ENCODE results near the gene MYH3. TPM values are rescaled to one million over a fixed set of nuclear protein-coding genes. Genes with fewer than 3 reads are reported as not detected.

MYH3 gene
- total RNA-seq, 2 experiments from 2014 or later, result 3.2 to 3.4 TPM

DNA sequence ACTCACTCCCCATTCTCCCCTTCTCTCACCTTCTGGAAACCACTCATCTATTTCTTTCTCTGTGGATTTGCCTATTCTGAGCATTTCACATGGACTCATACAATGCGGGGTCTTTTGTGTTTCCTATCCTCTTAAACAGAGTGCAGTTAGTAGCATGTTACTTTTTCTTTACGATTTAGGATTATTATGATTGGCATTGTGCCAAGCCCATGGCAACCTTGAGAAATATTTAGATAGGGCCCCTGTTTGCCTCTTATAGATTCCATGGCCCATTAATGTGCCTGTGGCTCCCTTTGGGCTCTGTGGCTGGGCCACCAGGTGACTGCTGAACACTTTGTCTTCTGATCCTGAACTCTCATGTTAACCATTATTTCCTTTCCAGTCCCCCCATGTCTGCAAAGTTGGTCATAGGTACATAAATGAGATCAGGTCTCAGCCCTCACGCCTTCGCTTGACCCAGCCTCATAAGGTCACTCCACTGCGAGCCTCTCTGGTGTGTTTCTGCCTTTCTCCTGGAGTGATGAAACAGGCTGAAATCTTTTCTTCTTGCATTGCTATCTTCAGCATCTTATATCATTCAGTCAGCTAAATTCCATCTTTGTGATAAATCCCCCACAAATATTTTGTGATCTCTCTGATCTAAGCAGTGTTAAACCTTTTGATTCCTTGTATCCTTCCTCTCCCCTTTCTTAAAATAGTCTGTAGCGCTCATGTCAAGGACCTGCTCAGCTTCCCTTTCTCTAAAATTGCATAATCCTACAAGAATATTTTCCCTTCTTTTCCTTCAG, 44.0 kb downstream of the MYH3 start:
- H3K27me3 Mint-ChIP-seq, result peaks cover 8% of the 10 kb centered on the region
- H3K4me1 Mint-ChIP-seq, result peaks cover 5% of the 10 kb centered on the region
- no peaks in the 10 kb centered on the region for H3K36me3 Mint-ChIP-seq
- no peak overlapping the region for H3K27ac Mint-ChIP-seq
- no peaks in the 10 kb centered on the region for H3K9me3 Mint-ChIP-seq
- no peak overlapping the region for H3K4me3 Mint-ChIP-seq
- no peak for DNase-seq

DNA sequence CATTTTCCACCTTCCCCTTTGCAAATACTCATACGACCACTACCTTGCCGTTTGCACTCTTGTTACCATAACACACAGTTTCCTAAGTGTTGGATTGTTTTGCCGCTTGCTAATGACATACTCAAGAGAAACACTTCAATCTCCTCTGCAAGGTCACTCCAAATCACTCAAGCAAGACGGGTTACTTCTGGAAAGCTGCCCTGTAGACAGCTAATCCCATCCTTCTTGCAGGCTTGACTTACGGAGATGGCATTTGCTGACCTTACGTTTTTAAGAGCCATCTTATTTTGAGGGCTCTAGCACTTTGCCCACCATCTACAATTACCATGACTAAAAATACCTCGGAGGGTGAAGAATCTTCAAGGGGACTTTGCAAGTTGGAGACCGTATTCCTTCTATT, 46.2 kb downstream of the MYH3 start:
- Mint-ChIP-seq H3K4me3 (no peak overlapping the region), H3K9me3 (no peaks in the 10 kb centered on the region), H3K4me1 (no peaks in the 10 kb centered on the region), H3K36me3 (no peaks in the 10 kb centered on the region), H3K27me3 (peaks cover 5% of the 10 kb centered on the region), H3K27ac (no peak overlapping the region)
- DNase-seq, result no peak

- H3K9me3 Mint-ChIP-seq, result no peaks in the 10 kb centered on the region
- H3K27me3 Mint-ChIP-seq, result peaks cover 11% of the 10 kb centered on the region
- H3K36me3 Mint-ChIP-seq, result no peaks in the 10 kb centered on the region
- H3K27ac Mint-ChIP-seq, result no peak overlapping the region
- H3K4me3 Mint-ChIP-seq, result no peak overlapping the region
- H3K4me1 Mint-ChIP-seq, result no peaks in the 10 kb centered on the region
- DNase-seq, result no peak
These were observed 48.9 kb downstream of the MYH3 start for GRCh38 chr17:10608244-10608643.

DNA sequence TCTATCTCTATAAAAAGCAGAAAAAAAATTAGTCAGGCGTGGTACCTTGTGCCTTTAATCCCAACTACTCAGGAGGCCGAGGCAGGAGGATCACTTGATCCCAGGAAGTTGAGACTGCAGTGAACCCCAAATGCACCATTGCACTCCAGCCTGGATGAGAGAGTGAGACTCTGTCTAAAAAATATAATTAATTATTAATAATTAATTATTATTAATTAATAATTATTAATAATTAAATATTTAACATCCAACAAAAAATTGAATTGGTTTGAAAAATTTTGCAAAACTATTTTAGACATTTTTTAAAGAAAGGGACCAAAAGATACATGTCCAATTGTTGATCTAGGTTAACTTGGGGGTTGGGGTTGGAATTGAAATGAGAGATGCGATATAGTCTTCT, 51.0 kb downstream of the MYH3 start:
- no peaks in the 10 kb centered on the region for H3K4me1 Mint-ChIP-seq
- no peaks in the 10 kb centered on the region for H3K36me3 Mint-ChIP-seq
- H3K4me3 Mint-ChIP-seq, result no peak overlapping the region
- no peak overlapping the region for H3K27ac Mint-ChIP-seq
- H3K27me3 Mint-ChIP-seq, result peaks cover 15% of the 10 kb centered on the region
- DNase-seq, result no peak
- H3K9me3 Mint-ChIP-seq, result no peaks in the 10 kb centered on the region

DNA sequence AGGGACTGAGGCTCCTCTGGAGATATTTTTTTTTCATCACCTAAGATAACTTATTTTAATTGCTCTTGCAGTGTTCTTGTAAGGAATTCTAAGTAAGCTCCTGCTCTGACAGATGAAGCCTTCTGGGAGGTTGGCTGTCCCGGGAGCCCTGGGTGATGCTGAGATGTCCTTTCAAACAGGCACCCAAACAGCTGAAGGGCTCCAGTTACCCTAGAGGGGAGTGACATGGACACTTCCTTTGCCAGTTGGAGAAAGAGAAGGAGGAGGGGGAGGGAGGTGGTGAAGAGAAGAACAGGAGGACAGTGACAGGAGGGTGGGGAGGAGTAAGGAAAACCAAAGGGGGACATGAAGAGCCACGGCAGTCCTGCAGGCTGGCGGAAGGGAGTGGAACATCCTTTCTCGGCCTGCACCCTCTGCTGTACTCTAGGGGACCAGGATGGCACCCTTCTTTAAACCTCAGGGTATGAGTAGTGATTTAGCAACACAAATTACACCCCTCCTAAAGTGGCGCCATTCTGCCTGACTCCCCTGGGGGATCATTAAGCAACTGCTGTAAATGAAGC, 51.8 kb downstream of the MYH3 start:
- H3K9me3 Mint-ChIP-seq, result no peaks in the 10 kb centered on the region
- H3K4me1 Mint-ChIP-seq, result no peaks in the 10 kb centered on the region
- no peak for DNase-seq
- no peaks in the 10 kb centered on the region for H3K36me3 Mint-ChIP-seq
- H3K4me3 Mint-ChIP-seq, result no peak overlapping the region
- no peak overlapping the region for H3K27ac Mint-ChIP-seq
- peaks cover 15% of the 10 kb centered on the region for H3K27me3 Mint-ChIP-seq

GRCh38 chr17:10604521-10604920, 52.6 kb downstream of the MYH3 start:
- Mint-ChIP-seq H3K4me3 (no peak overlapping the region), H3K27me3 (peaks cover 10% of the 10 kb centered on the region), H3K36me3 (no peaks in the 10 kb centered on the region), H3K27ac (no peak overlapping the region), H3K9me3 (no peaks in the 10 kb centered on the region), H3K4me1 (no peaks in the 10 kb centered on the region)
- no peak for DNase-seq

GRCh38 chr17:10603931-10604330, 53.2 kb downstream of the MYH3 start:
- no peak overlapping the region for H3K4me3 Mint-ChIP-seq
- H3K36me3 Mint-ChIP-seq, result no peaks in the 10 kb centered on the region
- no peaks in the 10 kb centered on the region for H3K9me3 Mint-ChIP-seq
- peaks cover 10% of the 10 kb centered on the region for H3K27me3 Mint-ChIP-seq
- H3K27ac Mint-ChIP-seq, result no peak overlapping the region
- DNase-seq, result no peak
- H3K4me1 Mint-ChIP-seq, result no peaks in the 10 kb centered on the region

GRCh38 chr17:10600571-10600970, 56.5 kb downstream of the MYH3 start:
- H3K9me3 Mint-ChIP-seq, result no peaks in the 10 kb centered on the region
- H3K4me1 Mint-ChIP-seq, result no peaks in the 10 kb centered on the region
- no peaks in the 10 kb centered on the region for H3K36me3 Mint-ChIP-seq

DNA sequence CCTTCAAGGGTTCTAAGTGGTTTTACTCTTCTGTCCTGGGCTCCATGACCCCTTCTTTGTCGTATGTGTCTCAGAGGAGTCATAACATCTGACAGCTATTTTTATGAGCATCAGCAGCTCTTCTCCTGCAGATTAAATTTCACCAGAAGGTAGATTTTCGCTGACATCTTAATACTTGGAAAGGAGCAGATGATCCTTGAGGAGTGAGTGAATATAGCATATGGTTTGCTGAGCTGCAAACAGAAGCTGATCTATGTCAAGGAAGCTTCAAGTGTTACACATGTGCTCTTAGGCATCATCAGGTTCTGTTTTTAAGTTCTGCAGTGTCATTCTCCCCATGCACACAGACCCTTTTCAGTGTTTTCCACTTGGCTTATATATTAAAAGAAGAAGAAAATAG, 58.5 kb downstream of the MYH3 start:
- peaks cover 16% of the 10 kb centered on the region for H3K27me3 Mint-ChIP-seq
- no peak for DNase-seq
- no peak overlapping the region for H3K4me3 Mint-ChIP-seq
- no peaks in the 10 kb centered on the region for H3K9me3 Mint-ChIP-seq
- H3K36me3 Mint-ChIP-seq, result no peaks in the 10 kb centered on the region
- no peaks in the 10 kb centered on the region for H3K4me1 Mint-ChIP-seq
- no peak overlapping the region for H3K27ac Mint-ChIP-seq

More at GRCh38 chr17:10600571-10600970, 56.5 kb downstream of the MYH3 start:
- H3K4me3 Mint-ChIP-seq, result no peak overlapping the region
- H3K27me3 Mint-ChIP-seq, result peaks cover 15% of the 10 kb centered on the region
- H3K27ac Mint-ChIP-seq, result no peak overlapping the region
- DNase-seq, result no peak

GRCh38 chr17:10589553-10590145, 67.5 kb downstream of the MYH3 start:
- no peak overlapping the region for H3K27ac Mint-ChIP-seq

GRCh38 chr17:10585529-10585928, 71.6 kb downstream of the MYH3 start:
- peaks cover 16% of the 10 kb centered on the region for H3K27me3 Mint-ChIP-seq
- H3K36me3 Mint-ChIP-seq, result no peaks in the 10 kb centered on the region
- no peak overlapping the region for H3K27ac Mint-ChIP-seq
- H3K4me3 Mint-ChIP-seq, result no peak overlapping the region
- H3K4me1 Mint-ChIP-seq, result no peaks in the 10 kb centered on the region
- DNase-seq, result no peak
- H3K9me3 Mint-ChIP-seq, result no peaks in the 10 kb centered on the region

More at GRCh38 chr17:10589553-10590145, 67.5 kb downstream of the MYH3 start:
- H3K4me1 Mint-ChIP-seq, result no peaks in the 10 kb centered on the region
- H3K36me3 Mint-ChIP-seq, result no peaks in the 10 kb centered on the region
- H3K4me3 Mint-ChIP-seq, result no peak overlapping the region
- H3K9me3 Mint-ChIP-seq, result no peaks in the 10 kb centered on the region
- H3K27me3 Mint-ChIP-seq, result peaks cover 24% of the 10 kb centered on the region
- no peak for DNase-seq

DNA sequence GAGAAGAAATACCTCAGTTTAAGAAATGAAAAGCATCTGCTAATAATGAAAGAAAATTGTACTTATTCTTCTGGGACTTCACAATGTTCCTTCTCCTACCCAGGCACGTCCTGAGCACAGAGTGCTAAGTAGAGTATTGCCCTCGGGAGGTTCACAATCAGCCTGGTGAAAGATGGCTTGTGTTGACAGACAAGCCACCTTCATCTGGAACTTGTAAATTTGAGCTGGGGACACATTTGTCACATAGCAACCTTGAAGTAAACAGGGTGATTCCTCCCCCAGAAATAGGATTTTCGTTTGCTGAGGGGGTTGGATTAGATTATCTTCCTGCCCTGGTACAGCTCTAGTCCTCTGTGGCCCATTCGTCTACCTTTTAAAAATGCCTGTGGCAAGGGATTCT, 73.3 kb downstream of the MYH3 start:
- Mint-ChIP-seq H3K27me3 (peaks cover 13% of the 10 kb centered on the region), H3K27ac (no peak overlapping the region), H3K9me3 (no peaks in the 10 kb centered on the region), H3K4me1 (no peaks in the 10 kb centered on the region), H3K36me3 (no peaks in the 10 kb centered on the region), H3K4me3 (no peak overlapping the region)
- DNase-seq, result no peak

DNA sequence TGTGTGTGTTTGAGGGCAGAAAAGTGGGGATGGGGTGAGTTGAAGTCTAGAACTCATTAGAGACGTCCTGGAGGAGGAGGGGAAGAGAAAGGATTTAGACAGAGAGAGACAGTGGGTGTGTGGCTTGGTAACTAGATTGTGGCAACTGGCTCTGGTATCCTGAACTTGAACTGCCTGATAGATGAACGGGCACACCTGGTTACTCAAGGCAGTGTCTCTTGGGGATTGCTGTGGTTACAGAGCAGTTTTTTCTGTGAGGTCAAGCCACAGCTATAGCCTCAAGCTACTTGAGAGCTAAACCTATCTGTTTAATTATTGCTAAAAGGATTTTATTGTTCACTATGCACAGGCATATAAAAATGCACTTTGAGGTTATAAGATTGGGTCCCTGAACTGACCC, 77.8 kb downstream of the MYH3 start:
- Mint-ChIP-seq H3K27ac (no peak overlapping the region), H3K4me1 (no peaks in the 10 kb centered on the region), H3K27me3 (peaks cover 12% of the 10 kb centered on the region), H3K9me3 (no peaks in the 10 kb centered on the region), H3K36me3 (no peaks in the 10 kb centered on the region), H3K4me3 (no peak overlapping the region)
- no peak for DNase-seq

Data from activated naive CD8-positive, alpha-beta T cell treated with anti-CD3 and anti-CD28 coated beads for 36 hours (primary cell).